IPS-18c (cell line): ENCODE measurements around the gene LRRC61.

Experiments used
- H3K4me3 ChIP-seq: 2 replicates; pipeline ENCODE4 v1.7.0; 2013; ENCODE audit warnings: low read depth, mild to moderate bottlenecking, low read length, moderate library complexity; ENCODE audit not compliant: insufficient read depth
- H3K9me3 ChIP-seq: one replicate; pipeline ENCODE4 v1.6.1; 2013; ENCODE audit warnings: mild to moderate bottlenecking, low read length, moderate library complexity; ENCODE audit not compliant: control insufficient read depth, insufficient read depth

LRRC61 gene

GRCh38 chr7:150339409-150339809, 16.3 kb downstream of the LRRC61 start:
- peak overlapping the region; percentile 65; the same call in 1 of the 2 replicates for H3K4me3 ChIP-seq

GRCh38 chr7:150340024-150340749, 17.0 kb downstream of the LRRC61 start:
- no peaks in the 10 kb centered on the region for H3K9me3 ChIP-seq
- peak overlapping the region; percentile 65 for H3K4me3 ChIP-seq

More at GRCh38 chr7:150339409-150339809, 16.3 kb downstream of the LRRC61 start:
- H3K9me3 ChIP-seq: no peaks in the 10 kb centered on the region

- H3K4me3 ChIP-seq: peak overlapping the region; percentile 65
- no peaks in the 10 kb centered on the region for H3K9me3 ChIP-seq
Observed at GRCh38 chr7:150340875-150341262, 17.7 kb downstream of the LRRC61 start.

- Histone ChIP-seq H3K9me3 (no peaks in the 10 kb centered on the region), H3K4me3 (peak within 1 kb of the TSS; percentile 65)
Observed at GRCh38 chr7:150341263-150342120, 18.3 kb downstream of the LRRC61 start, which contains the start of gene RARRES2. RARRES2 (minus strand) TSS chr7:150341629; CDS start chr7:150340609, 1,020 bp downstream.

GRCh38 chr7:150342121-150342408, 18.9 kb downstream of the LRRC61 start:
- Histone ChIP-seq H3K9me3 (no peaks in the 10 kb centered on the region), H3K4me3 (no peak overlapping the region; the same call in 1 of the 2 replicates)

GRCh38 chr7:150343225-150343624, 20.1 kb downstream of the LRRC61 start:
- Histone ChIP-seq H3K4me3 (no peak overlapping the region), H3K9me3 (no peaks in the 10 kb centered on the region)

GRCh38 chr7:150344299-150344698, 21.1 kb downstream of the LRRC61 start:
- H3K9me3 ChIP-seq: no peaks in the 10 kb centered on the region
- H3K4me3 ChIP-seq: no peak overlapping the region

GRCh38 chr7:150345012-150345411, 21.9 kb downstream of the LRRC61 start:
- H3K4me3 ChIP-seq: no peak overlapping the region
- H3K9me3 ChIP-seq: no peaks in the 10 kb centered on the region

GRCh38 chr7:150346922-150347321, 23.8 kb downstream of the LRRC61 start:
- no peaks in the 10 kb centered on the region for H3K9me3 ChIP-seq
- no peak overlapping the region for H3K4me3 ChIP-seq

GRCh38 chr7:150351587-150352194, 28.5 kb downstream of the LRRC61 start:
- no peaks in the 10 kb centered on the region for H3K9me3 ChIP-seq
- no peak overlapping the region for H3K4me3 ChIP-seq

GRCh38 chr7:150355666-150356059, 32.5 kb downstream of the LRRC61 start:
- no peak overlapping the region for H3K4me3 ChIP-seq
- no peaks in the 10 kb centered on the region for H3K9me3 ChIP-seq

GRCh38 chr7:150356265-150356897, 33.2 kb downstream of the LRRC61 start:
- H3K9me3 ChIP-seq: no peaks in the 10 kb centered on the region
- no peak overlapping the region for H3K4me3 ChIP-seq

- no peak overlapping the region for H3K4me3 ChIP-seq
- H3K9me3 ChIP-seq: no peaks in the 10 kb centered on the region
Observed at GRCh38 chr7:150357270-150357669, 34.1 kb downstream of the LRRC61 start.

- H3K9me3 ChIP-seq: no peaks in the 10 kb centered on the region
- no peak overlapping the region for H3K4me3 ChIP-seq
Observed at GRCh38 chr7:150357771-150358427, 34.7 kb downstream of the LRRC61 start.

- Histone ChIP-seq H3K9me3 (no peaks in the 10 kb centered on the region), H3K4me3 (no peak overlapping the region)
Observed at GRCh38 chr7:150358433-150358832, 35.3 kb downstream of the LRRC61 start.

GRCh38 chr7:150358988-150359621, 36.0 kb downstream of the LRRC61 start:
- Histone ChIP-seq H3K4me3 (no peak overlapping the region), H3K9me3 (no peaks in the 10 kb centered on the region)
